HL-60/S4 treated with phorbol 12-myristate 13-acetate at 8.2 ng/mL for 4 days and 3 days (cell line): ENCODE measurements around the gene TMCO4.

Experiments
- in situ Hi-C: fragments of 300-500 bp; cut with MboI; formaldehyde crosslinking; loops from 2 replicates; pipeline ENCODE4 v1.15.0; 2022; ENCODE audit warnings: low sequenced_read_pairs

The TMCO4 gene

DNA sequence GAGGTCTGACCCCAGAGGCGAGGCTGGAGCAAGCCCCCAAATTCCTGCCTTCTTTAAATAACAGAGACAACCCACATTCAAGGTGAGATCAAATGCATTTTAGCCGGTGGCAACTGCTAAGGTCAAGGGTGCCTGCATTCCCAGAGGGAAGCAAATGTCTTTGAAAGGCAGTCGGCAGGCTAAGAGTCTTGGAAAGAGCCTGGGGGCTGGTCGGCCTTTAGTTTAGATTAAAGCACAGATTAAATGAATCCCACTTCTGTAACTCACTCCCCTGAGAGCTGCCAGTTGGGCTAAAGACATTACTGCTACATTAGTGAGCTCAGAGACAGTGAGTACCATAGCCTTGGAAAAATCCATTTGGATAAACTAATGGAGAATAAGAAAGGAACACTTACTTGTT is 75.8 kb downstream of the TMCO4 start:
- in situ Hi-C loops: no loop called here

DNA sequence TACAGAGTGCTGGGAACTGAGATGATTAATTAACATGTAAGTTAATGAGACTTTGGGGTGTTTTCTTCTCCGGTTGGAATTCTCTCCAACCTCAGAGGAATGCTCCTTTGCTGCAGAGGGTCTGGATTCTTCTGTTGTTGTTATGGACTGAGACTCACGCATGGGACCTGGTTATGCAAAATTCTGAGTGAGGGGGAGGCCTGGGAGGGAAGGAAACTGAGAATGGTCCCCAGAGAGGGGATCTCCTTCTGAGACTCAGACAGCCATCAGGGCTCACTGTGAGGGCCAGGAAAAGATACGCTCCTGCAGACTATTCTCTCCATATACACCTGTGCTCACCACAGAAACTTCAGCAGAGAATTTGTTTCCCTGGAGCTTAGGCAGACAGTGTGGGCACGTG is 78.7 kb downstream of the TMCO4 start:
- in situ Hi-C loops: no loop called here

- in situ Hi-C loops: no loop called here
Observed at GRCh38 chr1:19720174-19720573, 79.5 kb downstream of the TMCO4 start.

GRCh38 chr1:19717467-19717866 is 82.2 kb downstream of the TMCO4 start:
- in situ Hi-C loops: no loop called here

- in situ Hi-C loops: no loop called here
Observed at GRCh38 chr1:19715334-19716203, 84.1 kb downstream of the TMCO4 start.

GRCh38 chr1:19712928-19713327 is 86.8 kb downstream of the TMCO4 start:
- in situ Hi-C loops: no loop called here

GRCh38 chr1:19710825-19711611 is 88.7 kb downstream of the TMCO4 start:
- in situ Hi-C loops: no loop called here

DNA sequence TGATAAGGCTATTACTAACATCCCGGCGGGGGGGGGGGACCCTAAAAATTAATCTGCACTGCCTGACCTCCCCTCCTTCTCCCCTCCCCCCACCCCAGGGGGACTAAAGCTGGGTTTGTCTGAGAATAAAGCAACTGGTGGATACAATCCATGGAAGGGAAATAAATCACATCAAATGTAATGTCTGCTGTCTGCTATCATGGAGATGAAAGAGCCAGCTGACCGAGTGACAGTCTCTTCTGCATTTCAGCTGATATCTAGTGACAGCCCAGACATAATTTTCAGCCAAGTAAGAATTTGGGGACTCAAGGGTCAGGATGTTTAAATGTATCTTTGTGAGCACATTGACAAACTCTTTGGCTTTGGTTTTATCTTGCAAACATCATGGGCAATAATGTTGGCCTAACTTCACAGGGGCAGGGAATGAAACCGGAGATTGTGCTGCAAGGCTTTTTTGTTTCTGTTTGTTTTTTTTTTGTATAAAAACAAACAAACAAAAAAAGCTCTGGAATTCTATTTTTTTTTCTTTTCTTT is 90.4 kb downstream of the TMCO4 start:
- in situ Hi-C loops: no loop called here

DNA sequence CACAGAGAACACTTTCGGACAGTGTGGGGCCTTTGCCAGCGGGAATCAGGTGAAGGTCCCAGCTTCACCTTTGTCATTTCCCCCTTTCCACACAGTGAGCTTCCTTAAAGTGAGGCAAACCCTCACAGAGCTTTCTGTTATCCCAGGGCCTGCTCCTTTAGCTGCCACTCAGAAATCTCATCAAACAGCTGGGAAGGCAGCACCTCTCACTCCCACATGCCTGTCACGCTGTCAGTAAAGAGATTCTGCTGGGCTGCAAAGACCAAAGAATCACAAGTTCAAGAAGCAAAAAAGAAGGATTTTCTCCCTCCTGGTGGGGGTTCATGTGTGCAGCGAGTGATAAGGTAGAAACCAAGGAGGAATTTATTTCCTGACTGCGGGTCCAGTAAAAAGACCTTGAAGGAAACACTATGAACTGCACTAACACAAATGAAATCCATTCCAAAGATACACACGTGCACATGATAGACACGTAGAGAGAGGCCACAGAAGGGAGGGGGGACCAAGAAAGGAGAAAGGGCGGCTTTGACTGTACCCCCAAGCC is 91.1 kb downstream of the TMCO4 start:
- in situ Hi-C loops: no loop called here

DNA sequence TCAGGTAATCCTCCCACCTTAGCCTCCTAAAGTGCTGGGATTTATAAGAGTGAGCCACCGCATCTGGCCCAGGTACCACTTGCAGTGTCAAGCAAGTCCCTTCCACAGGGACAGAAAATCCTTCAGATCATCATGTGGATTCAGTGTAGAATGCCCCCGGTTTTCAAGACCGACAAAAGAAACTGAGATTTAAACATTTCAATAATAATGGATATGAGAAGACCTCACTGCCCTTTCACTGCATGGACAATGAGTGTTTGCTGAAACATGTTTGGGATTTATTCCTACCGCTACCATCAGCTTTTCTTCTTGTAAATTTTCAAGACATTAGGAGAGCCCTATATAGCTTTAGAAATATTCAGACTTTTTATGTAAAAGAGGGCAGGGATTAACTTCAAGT is 93.6 kb downstream of the TMCO4 start:
- in situ Hi-C loops: no loop called here

GRCh38 chr1:19705464-19705863 is 94.3 kb downstream of the TMCO4 start:
- in situ Hi-C loops: no loop called here

GRCh38 chr1:19704247-19705113 is 95.2 kb downstream of the TMCO4 start:
- in situ Hi-C loops: no loop called here

GRCh38 chr1:19703280-19703679 is 96.4 kb downstream of the TMCO4 start:
- in situ Hi-C loops: no loop called here

- in situ Hi-C loops: no loop called here
Observed at GRCh38 chr1:19700079-19700777, 99.5 kb downstream of the TMCO4 start.

- in situ Hi-C loops: no loop called here
Observed at GRCh38 chr1:19698181-19698580, 101.5 kb downstream of the TMCO4 start.

DNA sequence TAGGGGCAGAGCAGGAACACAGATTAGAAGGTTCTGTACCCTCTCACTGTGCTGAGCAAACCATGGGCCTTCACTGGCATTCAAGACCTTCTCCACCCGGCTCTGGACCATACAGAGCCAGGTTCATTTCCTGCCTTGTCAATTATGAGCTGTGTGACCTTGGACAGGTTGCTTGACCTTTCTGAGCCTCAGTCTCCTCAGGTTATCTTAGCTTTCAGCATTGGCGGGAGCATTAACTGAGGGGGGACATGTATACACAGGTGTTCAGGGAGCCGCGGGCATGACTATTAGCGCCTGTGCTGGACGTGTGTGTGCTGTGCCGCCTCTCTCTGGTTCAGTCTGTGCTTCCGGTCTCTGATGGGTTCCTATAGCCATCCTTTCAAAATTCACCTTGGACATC is 102.9 kb downstream of the TMCO4 start:
- in situ Hi-C loops: no loop called here

DNA sequence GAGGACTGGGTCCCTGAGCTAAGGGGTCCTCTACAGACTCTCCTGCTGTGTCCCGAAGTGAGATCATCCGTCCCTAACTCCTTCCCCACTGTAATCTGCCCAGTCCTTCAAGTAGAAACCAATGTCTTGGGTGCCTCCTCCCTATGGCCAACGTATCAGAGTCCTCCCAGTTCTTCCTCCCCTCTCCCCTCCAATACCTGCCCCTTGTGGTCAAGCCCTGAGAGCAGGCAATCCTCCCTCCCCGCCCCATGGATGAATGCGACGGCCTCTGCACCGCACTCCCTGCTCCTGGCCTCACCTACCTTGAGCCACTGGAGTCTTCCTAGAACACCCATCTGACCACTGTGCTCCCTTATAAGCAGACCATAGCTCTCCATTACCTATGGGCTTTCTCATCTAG is 103.9 kb downstream of the TMCO4 start:
- in situ Hi-C loops: no loop called here

- in situ Hi-C loops: no loop called here
Observed at GRCh38 chr1:19694298-19694697, 105.4 kb downstream of the TMCO4 start.

- in situ Hi-C loops: no loop called here
Observed at GRCh38 chr1:19690342-19690741, 109.4 kb downstream of the TMCO4 start.

- in situ Hi-C loops: no loop called here
Observed at GRCh38 chr1:19689856-19690255, 109.9 kb downstream of the TMCO4 start.
